PC-9 (cell line): Measurements from ENCODE around the gene CD2.

Experiments used
- EZH2 ChIP-seq: fragments of 200-600 bp; sonication (generic); IDR thresholded peaks from 2 replicates; pipeline ENCODE4 v1.8.0; 2017; ENCODE audit warnings: antibody characterized with exemption, low read depth
- TF ChIP-seq, protein P1 (sequence below): fragments of 200-600 bp; sonication (generic); conservative IDR thresholded peaks from 2 replicates; pipeline ENCODE4 v1.6.1; 2017; ENCODE audit warnings: mixed run types, antibody characterized with exemption, mild to moderate bottlenecking, moderate library complexity

GRCh38 chr1:116739371-116740012 lies 14.7 kb upstream of the CD2 start:
- TF ChIP-seq EZH2: no peak
- TF ChIP-seq, protein P1, sequence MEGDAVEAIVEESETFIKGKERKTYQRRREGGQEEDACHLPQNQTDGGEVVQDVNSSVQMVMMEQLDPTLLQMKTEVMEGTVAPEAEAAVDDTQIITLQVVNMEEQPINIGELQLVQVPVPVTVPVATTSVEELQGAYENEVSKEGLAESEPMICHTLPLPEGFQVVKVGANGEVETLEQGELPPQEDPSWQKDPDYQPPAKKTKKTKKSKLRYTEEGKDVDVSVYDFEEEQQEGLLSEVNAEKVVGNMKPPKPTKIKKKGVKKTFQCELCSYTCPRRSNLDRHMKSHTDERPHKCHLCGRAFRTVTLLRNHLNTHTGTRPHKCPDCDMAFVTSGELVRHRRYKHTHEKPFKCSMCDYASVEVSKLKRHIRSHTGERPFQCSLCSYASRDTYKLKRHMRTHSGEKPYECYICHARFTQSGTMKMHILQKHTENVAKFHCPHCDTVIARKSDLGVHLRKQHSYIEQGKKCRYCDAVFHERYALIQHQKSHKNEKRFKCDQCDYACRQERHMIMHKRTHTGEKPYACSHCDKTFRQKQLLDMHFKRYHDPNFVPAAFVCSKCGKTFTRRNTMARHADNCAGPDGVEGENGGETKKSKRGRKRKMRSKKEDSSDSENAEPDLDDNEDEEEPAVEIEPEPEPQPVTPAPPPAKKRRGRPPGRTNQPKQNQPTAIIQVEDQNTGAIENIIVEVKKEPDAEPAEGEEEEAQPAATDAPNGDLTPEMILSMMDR: no peak
